Neural progenitor cell (in vitro differentiated cells): ENCODE data around the gene AMBRA1.

Experiments
- CTCF ChIP-seq: fragments of 200-600 bp; sonication (generic); IDR thresholded peaks from 2 replicates; pipeline ENCODE4 v1.5.1; 2017; ENCODE audit warnings: antibody characterized with exemption, mild to moderate bottlenecking
- EZH2 ChIP-seq: fragments of 200-600 bp; sonication (generic); IDR thresholded peaks from 2 replicates; pipeline ENCODE4 v1.6.1; 2017; ENCODE audit warnings: antibody characterized with exemption, mild to moderate bottlenecking, moderate library complexity

- TF ChIP-seq CTCF (no peak), EZH2 (no peak)
These were observed 231.4 kb downstream of the AMBRA1 start for GRCh38 chr11:46362156-46363030.
